Hematopoietic multipotent progenitor cell treated with erythropoietin and hydrocortisone succinate and interleukin-3 and kit ligand, for 15 days (in vitro differentiated cells): ENCODE results near the gene IL20RB.
"Not testable (repeated sequence)": the region's sequence is repeated elsewhere in the genome, so short reads cannot be mapped to it uniquely, and the experiment has no call there.

Experiments used
- DNase-seq: peaks from one replicate; pipeline ENCODE4 v3.0.0-alpha.2; 2015; ENCODE audit warnings: low spot score

Gene IL20RB

DNA sequence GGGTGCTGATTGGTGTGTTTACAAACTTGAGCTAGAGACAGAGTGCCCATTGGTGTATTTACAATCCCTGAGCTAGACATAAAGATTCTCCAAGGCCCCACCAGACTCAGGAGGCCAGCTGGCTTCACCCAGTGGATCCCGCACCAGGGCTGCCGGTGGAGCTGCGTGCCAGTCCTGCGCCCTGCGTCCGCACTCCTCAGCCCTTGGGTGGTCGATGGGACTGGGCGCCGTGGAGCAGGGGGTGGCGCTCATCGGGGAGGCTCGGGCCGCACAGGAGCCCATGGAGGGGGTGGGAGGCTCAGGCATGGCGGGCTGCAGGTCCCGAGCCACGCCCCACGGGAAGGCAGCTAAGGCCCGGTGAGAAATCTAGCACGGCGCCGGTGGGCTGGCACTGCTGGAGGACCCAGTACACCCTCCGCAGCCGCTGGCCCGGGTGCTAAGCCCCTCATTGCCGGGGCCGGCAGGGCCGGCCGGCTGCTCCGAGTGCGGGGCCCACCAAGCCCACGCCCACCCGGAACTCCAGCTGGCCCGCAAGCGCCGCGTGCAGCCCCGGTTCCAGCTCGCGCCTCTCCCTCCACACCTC, 29.7 kb downstream of the IL20RB start:
- not testable (repeated sequence) for DNase-seq

DNA sequence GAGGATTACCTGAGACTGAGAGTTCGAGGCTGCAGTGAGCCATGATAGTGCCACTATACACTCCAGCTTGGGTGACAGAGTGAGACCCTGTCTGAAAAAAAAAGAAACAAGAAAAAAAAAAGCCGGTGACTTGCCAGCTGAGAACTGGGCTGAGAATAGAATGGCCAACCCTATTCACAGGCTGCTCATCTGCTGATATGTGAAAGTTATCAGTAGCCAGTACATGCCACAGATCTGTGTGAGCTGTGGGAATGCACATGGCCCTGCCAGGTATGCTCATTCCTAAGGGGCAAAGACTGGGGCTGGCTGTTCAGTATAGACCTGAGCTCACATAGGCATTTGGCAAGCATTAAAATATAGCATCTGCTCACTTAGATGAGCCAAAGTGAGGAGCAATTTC, 30.9 kb downstream of the IL20RB start:
- no peak for DNase-seq

DNA sequence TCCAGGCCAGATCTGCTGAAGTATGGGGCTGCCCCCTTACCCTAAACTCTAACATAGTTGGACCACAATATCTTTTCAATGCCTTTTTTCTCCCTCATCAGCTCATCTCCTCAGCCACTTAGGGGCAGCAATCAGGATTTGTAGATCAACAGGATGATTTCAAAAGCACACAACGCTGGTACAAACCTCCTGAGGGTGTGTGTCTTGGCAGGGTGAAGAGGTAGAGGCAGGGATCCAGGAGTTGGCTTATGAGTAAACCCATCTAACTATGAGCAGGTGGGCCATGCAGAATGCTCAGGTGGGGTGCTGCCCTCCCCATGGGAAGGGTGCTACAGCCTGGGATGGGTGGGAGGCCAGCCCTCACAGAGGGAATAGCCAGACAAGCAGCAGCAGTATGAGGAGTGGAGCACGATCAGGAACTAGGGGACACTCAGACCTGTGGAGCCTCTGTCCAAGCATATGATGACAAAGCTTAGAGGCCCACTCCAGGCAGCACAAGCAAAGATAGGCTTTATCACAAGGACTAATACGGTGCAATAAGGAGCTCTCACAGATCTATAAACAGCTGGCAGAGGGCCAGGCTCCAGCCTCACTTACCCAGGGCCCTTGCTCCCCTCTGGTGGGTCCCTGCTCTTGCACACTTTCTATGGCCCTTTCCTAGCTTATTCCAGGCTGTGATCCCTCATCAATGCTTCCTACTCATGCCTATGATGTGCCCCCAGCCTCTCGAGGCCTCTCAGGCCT, 32.2 kb downstream of the IL20RB start:
- DNase-seq, result no peak

DNA sequence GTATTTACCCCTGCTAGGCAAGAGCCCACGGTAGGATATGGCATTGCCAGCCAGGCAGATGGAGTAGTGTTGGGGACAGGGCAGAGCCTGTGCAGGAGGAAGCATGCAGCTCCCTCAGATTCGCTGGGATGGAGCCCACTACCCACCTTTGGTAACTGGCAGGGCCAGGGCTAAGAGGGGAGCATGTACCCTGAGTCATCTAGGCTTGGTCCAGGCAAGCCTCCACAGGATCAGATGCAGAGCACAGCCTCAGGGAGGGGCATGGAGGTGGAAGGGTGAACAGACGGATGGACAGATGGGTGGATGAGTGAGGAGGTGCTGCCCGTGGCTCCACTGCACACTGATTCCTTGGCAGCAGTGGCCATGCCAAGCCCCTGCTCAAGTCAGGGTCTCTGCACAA, 33.0 kb downstream of the IL20RB start:
- no peak for DNase-seq

DNA sequence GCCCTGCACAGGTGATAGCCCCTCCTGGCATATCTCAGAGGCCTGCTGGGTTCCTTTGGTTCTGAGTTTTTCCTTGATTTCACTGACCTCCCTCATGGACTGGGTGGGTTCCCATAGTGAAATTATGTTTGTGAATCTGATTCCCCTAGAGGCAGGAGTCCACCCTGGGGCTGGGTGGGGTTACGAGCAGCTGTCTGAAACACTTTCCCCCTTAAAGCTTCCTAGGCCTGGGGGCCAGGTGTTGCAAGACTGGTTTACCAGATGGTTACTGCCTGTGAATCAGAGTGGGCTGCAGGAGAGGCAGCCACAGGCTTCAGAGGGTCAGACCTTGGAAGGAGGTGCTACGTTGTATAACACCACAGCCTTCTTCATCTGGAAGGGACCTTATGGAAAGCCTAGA, 34.3 kb downstream of the IL20RB start:
- no peak for DNase-seq

DNA sequence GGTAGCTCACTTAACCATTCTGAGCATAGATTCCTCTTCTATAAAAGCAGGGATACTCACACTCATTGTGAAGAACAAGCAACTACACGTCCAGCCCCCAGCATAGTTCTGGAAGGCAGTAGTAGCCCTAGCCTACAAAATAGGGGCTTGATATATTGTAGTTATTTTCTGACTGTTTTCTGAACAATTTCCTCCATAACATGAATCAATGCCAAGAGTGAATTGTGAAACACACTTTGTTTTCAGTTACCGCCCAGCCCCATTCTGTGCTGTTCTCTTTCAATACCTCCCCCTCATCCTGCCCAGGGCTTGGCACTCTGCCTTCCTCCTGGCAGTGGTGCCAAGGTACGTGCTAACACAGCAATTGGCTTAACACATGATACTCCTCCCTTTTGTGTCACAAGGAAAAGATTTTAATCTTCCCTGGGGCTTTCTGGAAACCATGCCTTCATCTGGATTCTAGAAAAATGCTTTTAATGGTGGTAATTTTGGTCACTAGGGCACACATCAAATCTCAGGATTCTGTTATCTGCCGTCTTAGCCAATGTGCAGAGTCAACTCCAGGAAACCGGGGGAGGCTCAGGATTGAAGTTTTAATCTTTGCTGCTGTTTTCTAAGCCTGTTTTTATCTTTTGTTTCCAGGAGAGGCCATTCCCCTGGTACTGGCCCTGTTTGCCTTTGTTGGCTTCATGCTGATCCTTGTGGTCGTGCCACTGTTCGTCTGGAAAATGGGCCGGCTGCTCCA, 37.2 kb downstream of the IL20RB start:
- DNase-seq, result no peak

DNA sequence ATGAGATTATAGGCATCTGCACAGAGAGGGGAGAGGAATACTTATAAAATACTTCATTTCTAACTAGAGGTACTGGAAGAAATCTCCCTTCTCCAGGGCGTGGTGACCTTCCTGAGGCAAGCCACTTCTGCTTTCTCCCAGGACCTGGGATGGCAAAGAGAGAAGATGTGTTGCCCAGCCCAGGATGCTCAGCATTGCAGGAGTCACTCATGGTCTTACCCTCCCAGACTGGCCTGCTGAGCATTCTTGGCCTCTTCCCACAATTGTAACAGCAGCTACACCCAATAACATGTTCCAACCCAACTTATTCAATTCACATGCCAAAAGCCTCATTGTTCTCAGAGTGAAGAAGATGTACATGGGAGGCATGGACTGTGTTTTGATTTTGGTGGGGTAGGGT, 37.9 kb downstream of the IL20RB start:
- DNase-seq, result no peak

DNA sequence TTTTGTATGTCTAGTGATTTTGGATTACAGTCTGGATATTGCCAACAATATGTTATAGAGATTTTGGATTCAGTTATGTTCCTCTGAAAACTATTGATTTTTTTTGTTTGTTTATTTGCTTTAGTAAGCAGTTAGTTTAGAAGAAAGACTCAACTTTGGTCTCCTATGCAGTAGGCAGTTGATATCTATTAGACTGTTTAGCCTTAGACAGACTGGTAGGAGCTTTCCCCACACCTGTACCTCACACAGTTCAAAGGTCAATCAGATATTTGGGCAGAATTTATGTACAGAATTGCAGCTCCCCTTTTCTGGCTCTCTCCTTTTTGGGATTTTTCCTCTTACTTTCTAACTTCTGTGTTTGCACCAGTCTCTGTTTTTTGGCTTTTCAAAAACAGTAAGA, 42.3 kb downstream of the IL20RB start:
- DNase-seq, result no peak

DNA sequence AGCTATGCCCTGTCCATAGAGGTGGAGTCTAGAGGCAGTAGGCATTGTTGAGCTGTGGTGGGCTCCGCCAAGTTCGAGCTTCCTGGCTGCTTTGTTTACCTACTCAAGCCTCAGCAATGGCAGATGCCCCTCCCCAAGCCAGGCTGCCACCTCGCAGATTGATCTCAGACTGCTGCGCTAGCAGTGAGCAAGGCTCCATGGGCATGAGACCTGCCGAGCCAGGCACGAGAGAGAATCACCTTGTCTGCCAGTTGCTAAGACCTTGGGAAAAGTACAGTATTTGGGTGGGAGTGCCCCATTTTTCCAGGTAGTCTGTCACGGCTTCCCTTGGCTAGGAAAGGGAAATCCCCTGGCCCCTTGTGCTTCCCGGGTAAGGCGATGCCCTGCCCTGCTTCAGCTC, 49.6 kb downstream of the IL20RB start:
- not testable (repeated sequence) for DNase-seq

DNA sequence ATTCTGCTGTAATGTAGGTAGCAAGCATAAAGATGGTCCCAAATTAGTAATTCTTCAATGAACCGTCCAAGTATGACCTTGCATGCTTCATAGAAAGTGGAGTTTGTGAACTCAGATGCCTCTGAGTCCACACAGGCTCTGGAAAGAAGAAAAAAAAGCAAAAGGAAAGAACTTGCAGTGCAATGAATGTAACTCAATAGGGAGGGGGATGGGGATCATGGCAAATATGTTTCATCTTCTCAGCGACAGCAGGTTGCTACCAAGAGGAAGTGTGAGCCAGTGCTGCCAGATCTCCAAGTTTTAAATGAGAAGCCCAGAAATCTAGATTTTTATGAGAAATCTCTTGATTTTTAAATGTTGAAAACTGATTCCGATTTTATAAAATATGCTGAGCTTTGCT, 50.3 kb downstream of the IL20RB start:
- no peak for DNase-seq

DNA sequence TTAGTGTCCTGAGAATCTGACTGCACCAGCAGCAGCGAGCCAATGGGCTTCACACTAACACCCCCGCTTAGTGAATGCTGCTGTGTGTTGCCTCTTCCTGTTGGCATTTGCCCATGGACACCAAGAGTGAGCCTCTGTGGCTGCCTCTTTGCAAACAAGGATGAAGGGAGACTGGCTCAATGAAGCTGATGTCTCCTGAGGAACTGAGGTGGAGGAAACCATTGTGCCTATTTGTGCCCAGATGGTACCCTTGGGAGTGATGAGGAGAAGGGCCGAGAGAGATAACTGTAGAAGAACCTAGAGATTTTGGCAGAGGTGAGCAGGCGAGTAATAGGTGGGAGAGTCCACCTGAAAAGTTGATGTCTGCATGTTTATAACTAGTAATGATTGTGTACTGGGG, 51.2 kb downstream of the IL20RB start:
- no peak for DNase-seq

DNA sequence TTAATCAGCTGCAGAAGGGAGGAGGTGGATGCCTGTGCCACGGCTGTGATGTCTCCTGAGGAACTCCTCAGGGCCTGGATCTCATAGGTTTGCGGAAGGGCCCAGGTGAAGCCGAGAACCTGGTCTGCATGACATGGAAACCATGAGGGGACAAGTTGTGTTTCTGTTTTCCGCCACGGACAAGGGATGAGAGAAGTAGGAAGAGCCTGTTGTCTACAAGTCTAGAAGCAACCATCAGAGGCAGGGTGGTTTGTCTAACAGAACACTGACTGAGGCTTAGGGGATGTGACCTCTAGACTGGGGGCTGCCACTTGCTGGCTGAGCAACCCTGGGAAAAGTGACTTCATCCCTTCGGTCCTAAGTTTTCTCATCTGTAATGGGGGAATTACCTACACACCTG, 52.4 kb downstream of the IL20RB start:
- DNase-seq, result no peak

DNA sequence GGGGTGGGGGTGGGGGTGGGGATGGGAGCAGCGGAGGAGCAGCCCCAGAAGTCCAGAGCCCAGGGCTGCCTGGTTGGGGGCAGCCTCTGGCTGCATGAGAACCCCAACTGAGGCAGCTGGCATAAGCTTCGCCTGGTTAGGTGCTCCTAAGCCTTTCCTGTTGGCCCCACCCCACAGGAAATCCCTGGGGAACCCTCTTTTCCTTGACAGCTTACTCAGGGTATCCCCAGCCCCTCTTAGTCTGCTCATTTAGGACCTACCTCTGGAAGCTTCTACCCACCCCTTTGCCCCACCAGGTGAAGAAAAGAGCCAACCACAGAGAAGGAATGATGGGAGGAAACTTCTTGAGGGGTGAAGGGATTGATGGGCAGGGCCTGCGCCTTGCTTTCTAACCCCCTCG, 53.4 kb downstream of the IL20RB start:
- DNase-seq, result no peak

DNA sequence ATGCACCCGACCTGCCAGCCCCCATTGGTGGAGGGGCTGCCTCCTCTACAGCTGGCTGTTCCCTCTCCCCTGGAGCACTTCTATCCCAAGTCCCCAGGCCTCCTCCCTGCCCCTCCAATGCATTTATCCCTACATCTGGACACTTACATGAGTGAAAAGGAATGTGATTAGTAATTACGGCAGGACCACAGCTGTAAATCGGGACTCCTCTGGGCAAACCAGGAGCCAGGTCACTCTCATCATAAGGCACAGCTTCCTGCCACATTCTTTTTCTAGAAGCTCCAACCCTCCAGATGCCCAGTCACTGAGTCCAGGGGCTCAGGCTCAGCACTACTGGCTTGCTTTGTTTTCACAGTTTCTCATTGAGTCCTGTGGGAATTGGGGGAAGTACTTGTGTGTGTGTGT, 54.3 kb downstream of the IL20RB start:
- DNase-seq, result no peak

DNA sequence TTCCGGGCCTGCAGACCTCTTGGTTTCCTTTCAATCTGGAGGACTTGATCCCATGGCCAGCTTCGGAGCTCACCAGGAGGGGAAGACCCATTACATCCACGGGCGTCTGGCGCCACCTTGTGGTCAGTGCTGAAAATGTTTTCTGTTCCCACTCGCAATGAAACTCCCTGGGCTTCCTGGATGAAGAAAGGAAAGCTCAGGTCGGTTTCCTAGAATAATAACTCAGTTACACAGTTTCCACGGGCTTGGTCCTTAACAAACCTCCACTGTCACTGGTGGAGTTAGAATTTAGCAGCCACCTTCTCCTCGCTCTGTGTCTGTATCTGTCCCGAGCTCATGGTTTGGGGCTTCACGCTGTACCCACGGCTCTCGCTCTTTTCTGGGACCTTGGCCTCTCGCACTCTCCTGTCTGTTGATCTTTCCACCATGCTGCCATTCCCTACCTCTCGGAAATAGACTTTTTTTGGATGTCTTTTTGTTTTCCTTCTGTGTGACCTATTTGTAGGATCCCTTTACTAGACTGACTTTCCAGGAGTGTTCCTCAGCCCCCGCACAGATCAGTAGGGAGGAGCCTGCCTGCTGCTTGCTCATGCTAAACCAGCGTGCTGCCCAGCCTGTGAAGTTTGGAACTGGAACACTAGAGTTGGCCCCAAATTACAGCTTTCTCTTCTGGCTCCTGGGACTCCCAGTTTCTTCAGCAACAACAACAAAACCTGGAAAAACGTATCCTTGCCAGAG, 56.3 kb downstream of the IL20RB start:
- DNase-seq, result peak; percentile 86

DNA sequence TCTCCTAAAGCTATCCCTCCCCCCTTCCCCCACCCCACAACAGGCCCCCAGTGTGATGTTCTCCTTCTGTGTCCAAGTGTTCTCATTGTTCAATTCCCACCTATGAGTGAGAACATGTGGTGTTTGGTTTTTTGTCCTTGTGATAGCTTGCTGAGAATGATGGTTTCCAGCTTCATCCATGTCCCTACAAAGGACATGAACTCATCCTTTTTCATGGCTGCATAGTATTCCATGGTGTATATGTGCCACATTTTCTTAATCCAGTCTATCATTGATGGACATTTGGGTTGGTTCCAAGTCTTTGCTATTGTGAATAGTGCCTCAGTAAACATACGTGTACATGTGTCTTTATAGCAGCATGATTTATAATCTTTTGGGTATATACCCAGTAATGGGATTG, 59.5 kb downstream of the IL20RB start:
- DNase-seq, result not testable (repeated sequence)

DNA sequence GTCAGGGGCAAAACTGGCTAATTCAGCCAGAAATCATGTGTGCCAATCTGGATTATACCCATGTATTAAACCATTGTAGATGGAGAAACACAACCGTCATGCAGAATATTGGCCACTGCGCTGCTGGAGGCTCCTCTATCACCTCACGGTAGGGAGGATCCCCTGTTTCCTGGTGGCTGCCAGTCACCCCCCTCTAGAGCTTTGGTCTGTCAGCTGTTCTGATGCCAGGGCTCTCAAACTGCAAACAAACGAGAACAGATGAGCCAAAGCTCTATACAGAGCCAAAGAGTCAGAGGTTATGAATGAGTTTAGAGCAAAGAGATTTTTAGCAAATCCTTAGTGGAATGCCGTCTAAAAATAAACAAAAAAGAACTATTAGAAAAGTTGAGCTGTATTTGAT, 62.5 kb downstream of the IL20RB start:
- no peak for DNase-seq

DNA sequence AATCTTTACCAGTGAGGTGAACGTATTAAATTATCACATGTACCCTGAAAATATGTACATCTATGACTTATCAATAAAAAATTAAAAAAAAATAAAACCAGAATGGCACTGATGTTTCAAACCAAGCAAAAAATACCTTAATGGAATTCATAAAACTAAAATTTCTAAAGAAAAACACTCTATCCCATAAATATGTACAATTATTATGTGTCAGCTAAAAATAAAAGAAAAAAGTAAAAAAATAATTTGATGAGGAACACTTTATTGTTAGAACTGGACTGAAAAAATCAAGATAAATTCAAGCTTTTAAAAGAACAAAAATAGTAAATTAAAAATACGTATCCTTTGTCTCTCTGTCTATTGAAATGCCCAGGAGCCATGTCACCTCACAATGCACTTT, 63.1 kb downstream of the IL20RB start:
- DNase-seq, result no peak

DNA sequence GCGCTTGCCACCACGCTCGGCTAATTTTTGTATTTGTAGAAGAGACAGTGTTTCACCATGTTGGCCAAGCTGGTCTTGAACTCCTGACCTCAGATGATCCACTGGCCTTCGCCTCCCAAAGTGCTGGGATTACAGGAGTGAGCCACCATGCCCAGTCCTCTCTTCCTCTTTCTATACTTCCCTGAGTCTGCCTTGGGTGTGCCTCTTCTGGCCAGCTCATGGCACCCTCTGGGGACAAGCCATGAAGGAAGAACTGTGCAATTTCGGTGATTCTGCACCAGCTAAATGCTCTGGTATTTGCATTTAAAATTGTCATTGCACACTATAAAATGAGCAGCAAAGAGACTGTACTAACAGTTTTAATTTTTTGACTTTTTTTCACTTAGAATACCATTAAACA, 66.6 kb downstream of the IL20RB start:
- no peak for DNase-seq

DNA sequence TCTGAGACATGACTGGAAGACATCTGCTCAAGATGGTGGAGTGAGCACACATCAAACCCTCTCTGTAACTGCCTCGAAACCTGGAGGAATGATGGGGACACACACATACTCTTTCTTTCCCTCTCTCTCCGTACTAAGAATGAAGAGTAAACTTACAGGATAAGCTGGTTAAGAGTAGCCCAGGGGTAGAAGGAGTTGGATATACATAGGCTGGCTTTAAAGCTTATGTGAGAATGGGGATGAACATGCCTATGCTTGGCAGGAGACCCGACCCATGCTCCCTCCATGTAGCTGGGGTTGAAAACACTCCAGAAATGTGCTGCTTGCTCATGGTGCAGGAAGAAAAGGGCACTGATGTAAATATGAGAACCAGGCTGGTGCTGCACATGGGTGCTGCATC, 68.9 kb downstream of the IL20RB start:
- no peak for DNase-seq

DNA sequence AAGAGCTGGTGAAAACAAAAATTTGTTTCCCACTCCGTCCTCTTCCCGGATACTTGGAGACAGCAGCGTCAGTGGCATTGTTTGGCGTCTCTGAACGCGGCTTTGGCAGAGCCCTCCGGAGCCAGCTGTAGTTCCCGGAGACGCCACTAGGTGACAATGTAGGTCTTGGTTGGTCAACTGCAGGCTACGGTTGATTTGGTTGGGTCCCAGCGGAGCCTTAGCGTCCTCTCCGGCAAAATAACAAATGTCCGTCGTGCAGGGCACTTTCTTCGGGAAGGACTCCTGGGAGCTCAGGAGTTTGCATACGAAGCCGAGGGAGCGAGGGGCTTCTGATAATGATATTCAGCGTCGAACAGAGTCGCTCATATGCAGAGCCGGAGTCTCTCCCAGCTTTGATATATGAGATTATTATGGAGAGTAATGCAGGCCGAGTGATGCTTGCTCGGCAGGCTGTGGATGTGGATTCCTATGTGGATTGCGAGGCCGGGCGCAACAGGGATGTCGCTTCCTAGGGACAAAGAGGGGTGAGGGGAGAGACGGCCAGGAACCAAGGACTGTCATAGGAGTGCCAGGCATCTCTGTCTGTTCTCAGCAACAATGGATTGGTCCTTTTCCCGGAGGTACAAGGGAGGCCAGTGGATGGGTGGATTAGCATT, 74.8 kb downstream of the IL20RB start:
- peak; percentile 61 for DNase-seq

DNA sequence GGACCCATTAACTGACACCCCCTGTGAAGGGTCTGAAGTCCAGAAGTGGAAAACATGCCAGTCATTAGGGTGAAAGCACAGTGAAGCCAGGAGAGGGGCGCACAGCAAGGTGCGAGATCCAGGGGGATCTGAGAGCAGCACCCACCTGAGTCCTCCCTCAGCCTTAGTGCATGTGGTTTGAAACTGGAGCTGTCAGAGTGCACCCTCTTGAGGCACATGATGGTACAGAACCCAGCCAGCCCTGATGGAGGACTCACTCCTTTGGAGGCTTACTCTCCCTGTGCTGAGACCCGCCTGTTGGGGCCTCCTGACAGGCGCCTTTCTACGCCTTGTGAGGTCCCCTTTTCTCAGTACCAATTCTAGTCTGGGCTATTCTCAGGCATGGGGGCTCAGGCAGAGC, 77.8 kb downstream of the IL20RB start:
- no peak for DNase-seq
